C4-2B (cell line): Measurements from ENCODE around the gene CTNNBIP1.

Experiments
- CTCF ChIP-seq: fragments of 450-650 bp; conservative IDR thresholded peaks from 2 replicates; pipeline ENCODE4 v1.5.1; 2017; ENCODE audit warnings: mild to moderate bottlenecking
- ZFX ChIP-seq: fragments of 450-650 bp; IDR thresholded peaks from 2 replicates; pipeline ENCODE4 v1.6.1; 2017

GRCh38 chr1:9900142-9901043, 9.7 kb downstream of the CTNNBIP1 start:
- TF ChIP-seq CTCF: no peak
- no peak for TF ChIP-seq ZFX
